Activated naive CD8-positive, alpha-beta T cell (primary cell): ENCODE results near the gene PDILT.
"Not testable (repeated sequence)": the region's sequence is repeated elsewhere in the genome, so short reads cannot be mapped to it uniquely, and the experiment has no call there.

Experiments
- H3K27ac Mint-ChIP-seq: one replicate; pipeline ENCODE4 v1.8.0; 2021; ENCODE audit warnings: mixed read lengths
- H3K27me3 Mint-ChIP-seq: one replicate; pipeline ENCODE4 v1.8.0; 2021; ENCODE audit warnings: mixed read lengths
- H3K36me3 Mint-ChIP-seq: one replicate; pipeline ENCODE4 v1.8.0; 2021; ENCODE audit warnings: mixed read lengths
- H3K4me1 Mint-ChIP-seq: one replicate; pipeline ENCODE4 v1.8.0; 2021; ENCODE audit warnings: low read depth, mixed read lengths
- H3K4me3 Mint-ChIP-seq: one replicate; pipeline ENCODE4 v1.8.0; 2021; ENCODE audit warnings: mild to moderate bottlenecking, mixed read lengths
- H3K9me3 Mint-ChIP-seq: one replicate; pipeline ENCODE4 v1.8.0; 2021; ENCODE audit warnings: low read depth, mixed read lengths

Gene PDILT, protein sequence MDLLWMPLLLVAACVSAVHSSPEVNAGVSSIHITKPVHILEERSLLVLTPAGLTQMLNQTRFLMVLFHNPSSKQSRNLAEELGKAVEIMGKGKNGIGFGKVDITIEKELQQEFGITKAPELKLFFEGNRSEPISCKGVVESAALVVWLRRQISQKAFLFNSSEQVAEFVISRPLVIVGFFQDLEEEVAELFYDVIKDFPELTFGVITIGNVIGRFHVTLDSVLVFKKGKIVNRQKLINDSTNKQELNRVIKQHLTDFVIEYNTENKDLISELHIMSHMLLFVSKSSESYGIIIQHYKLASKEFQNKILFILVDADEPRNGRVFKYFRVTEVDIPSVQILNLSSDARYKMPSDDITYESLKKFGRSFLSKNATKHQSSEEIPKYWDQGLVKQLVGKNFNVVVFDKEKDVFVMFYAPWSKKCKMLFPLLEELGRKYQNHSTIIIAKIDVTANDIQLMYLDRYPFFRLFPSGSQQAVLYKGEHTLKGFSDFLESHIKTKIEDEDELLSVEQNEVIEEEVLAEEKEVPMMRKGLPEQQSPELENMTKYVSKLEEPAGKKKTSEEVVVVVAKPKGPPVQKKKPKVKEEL

DNA sequence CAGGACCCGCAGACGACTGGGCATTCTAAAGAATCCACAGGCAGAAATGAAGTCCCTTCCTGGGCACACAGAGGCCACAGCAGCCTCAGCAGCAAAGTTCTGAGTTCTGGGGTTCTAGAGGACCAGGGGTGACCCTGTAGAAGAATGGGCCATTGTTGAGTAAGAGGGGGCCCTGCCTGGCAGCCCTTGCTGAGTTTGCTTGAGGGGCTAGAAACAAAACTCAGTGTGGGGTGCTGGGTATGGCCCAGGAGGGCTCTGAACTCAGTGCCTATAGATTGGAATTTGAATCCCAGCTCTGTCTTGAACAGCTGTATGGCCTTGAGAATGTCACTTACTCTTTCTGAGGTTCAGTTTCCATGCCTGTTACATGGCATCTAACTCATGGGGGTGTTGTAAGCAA, at the start of gene PDILT:
PDILT (minus strand) TSS at position 101 of the 400 bp plus-strand sequence. CDS start 5,437 bp downstream, outside the sequence.
- H3K4me1 Mint-ChIP-seq: no peaks in the 10 kb centered on the region
- no peaks in the 10 kb centered on the region for H3K36me3 Mint-ChIP-seq
- no peaks in the 10 kb centered on the region for H3K27me3 Mint-ChIP-seq
- no peak within 1 kb of the TSS for H3K4me3 Mint-ChIP-seq
- H3K27ac Mint-ChIP-seq: no peak within 1 kb of the TSS
- H3K9me3 Mint-ChIP-seq: no peaks in the 10 kb centered on the region

DNA sequence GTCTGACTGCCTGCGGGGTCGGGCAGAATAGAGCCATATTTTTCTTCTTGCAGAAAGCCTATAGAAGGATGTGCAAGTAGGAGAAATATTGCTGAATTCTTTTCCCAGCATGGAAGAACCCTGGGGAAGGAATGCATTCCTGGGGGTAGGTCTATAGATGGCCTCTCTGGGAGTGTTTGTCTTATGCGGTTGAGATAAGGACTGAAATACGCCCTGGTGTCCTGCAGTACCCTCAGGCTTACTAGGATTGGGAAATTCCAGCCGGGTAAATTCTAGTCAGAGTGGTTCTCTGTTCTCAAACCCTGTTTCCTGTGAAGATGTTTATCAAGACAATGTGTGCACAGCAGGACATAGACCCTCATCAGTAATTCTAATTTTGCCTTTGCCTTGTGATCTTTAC, 49.1 kb upstream of the PDILT start:
- H3K9me3 Mint-ChIP-seq, H3K4me3 Mint-ChIP-seq, H3K36me3 Mint-ChIP-seq, H3K4me1 Mint-ChIP-seq, H3K27me3 Mint-ChIP-seq, H3K27ac Mint-ChIP-seq: not testable (repeated sequence)

GRCh38 chr16:20451364-20451763, 46.8 kb upstream of the PDILT start, which contains the start of gene ACSM2A:
Gene ACSM2A (plus strand): TSS chr16:20451521. CDS start chr16:20460115, 8,594 bp downstream.
- not testable (repeated sequence) for H3K27me3 Mint-ChIP-seq, H3K4me1 Mint-ChIP-seq, H3K9me3 Mint-ChIP-seq, H3K4me3 Mint-ChIP-seq, H3K36me3 Mint-ChIP-seq, H3K27ac Mint-ChIP-seq

DNA sequence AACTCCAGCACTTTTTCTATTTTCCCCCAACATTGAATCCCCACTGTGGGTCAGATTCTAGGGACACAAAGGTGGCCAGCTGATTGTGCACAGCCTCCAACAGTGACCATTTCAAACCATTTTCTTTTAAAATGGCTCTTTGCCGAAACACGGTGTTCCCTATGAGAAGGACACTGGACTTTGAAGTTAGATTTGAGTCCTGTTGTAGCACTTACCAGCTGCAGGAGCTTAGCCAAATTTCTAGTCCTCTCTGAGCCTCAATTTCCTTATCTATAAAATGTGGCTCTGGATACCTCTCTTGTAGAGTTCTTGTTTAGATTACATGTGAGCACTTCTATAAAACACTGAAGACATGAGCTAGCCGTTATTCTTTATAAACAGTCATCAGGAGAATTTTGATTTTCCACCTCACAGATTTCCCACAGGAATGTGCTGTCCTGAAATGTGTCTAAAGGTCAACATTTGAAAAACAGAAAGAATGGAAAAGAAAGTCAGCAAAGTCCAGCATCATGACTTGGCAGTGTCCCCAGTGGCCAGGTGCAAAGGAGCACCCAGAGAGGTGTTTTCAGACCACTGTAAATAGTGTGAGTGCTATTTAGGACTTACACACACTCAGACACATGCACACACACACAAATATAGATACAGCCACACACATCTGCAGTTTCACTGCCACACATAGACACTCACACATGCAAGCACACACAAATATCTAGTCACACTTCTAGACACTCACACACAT, 42.3 kb upstream of the PDILT start:
- H3K27me3 Mint-ChIP-seq, H3K4me3 Mint-ChIP-seq, H3K36me3 Mint-ChIP-seq, H3K9me3 Mint-ChIP-seq, H3K27ac Mint-ChIP-seq, H3K4me1 Mint-ChIP-seq: not testable (repeated sequence)

GRCh38 chr16:20441859-20442258, 37.3 kb upstream of the PDILT start:
- H3K4me3 Mint-ChIP-seq, H3K27ac Mint-ChIP-seq, H3K27me3 Mint-ChIP-seq: not testable (repeated sequence)

DNA sequence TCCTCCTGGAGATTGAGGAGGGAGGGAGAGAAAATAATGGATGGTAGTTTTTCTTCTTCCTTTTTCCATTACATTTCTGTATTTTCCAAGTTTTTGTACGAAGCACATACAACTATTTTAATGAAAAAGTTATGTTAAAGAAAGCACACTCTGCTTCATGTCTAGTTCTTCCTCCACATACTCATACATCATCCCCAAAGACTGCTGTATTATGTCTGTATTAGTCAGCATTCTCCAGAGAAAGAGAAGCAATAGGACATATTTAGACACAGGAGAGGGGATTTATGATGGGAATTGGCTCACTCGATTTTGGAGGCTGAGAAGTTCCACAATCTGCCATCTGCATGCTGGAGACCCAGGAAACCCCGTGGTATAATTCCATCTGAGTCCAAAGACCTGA, 36.7 kb upstream of the PDILT start:
- no peak overlapping the region for H3K4me3 Mint-ChIP-seq
- no peak overlapping the region for H3K27ac Mint-ChIP-seq
- H3K27me3 Mint-ChIP-seq: no peaks in the 10 kb centered on the region
- no peaks in the 10 kb centered on the region for H3K36me3 Mint-ChIP-seq
- H3K9me3 Mint-ChIP-seq: no peaks in the 10 kb centered on the region
- no peaks in the 10 kb centered on the region for H3K4me1 Mint-ChIP-seq

More at GRCh38 chr16:20441859-20442258, 37.3 kb upstream of the PDILT start:
- not testable (repeated sequence) for H3K36me3 Mint-ChIP-seq, H3K4me1 Mint-ChIP-seq, H3K9me3 Mint-ChIP-seq

- H3K4me1 Mint-ChIP-seq, H3K27ac Mint-ChIP-seq, H3K4me3 Mint-ChIP-seq, H3K9me3 Mint-ChIP-seq, H3K27me3 Mint-ChIP-seq, H3K36me3 Mint-ChIP-seq: not testable (repeated sequence)
These were observed 36.2 kb upstream of the PDILT start for GRCh38 chr16:20440731-20441130.

DNA sequence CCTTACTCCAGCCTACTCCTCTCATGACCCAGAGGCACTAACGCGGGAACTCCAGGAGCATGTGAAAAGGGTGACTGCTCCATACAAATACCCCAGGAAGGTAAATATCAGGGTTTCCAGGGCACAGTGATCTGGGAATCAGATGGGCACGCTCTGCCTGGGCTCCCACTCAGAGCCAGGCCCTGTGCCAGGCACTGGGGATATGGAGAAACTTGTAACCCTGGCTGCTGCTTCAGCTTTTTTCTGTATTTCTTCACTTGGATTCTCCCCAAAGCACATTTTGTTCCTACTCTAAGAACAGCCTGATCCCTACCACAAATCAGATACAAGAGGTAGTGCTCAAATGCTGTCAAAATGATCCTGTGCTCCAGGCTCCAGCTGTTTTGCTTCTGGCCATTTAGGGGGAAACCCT, 35.3 kb upstream of the PDILT start:
- not testable (repeated sequence) for H3K27ac Mint-ChIP-seq, H3K9me3 Mint-ChIP-seq, H3K36me3 Mint-ChIP-seq, H3K4me1 Mint-ChIP-seq, H3K27me3 Mint-ChIP-seq, H3K4me3 Mint-ChIP-seq

GRCh38 chr16:20438950-20439349, 34.4 kb upstream of the PDILT start:
- not testable (repeated sequence) for H3K27me3 Mint-ChIP-seq, H3K4me1 Mint-ChIP-seq, H3K27ac Mint-ChIP-seq, H3K9me3 Mint-ChIP-seq, H3K4me3 Mint-ChIP-seq, H3K36me3 Mint-ChIP-seq

GRCh38 chr16:20430948-20431347, 26.4 kb upstream of the PDILT start:
- Mint-ChIP-seq H3K4me3 (no peak overlapping the region), H3K4me1 (no peaks in the 10 kb centered on the region), H3K36me3 (no peaks in the 10 kb centered on the region), H3K27me3 (peaks cover 2% of the 10 kb centered on the region), H3K27ac (no peak overlapping the region), H3K9me3 (no peaks in the 10 kb centered on the region)

- H3K4me1 Mint-ChIP-seq, H3K9me3 Mint-ChIP-seq, H3K36me3 Mint-ChIP-seq, H3K27ac Mint-ChIP-seq, H3K27me3 Mint-ChIP-seq, H3K4me3 Mint-ChIP-seq: not testable (repeated sequence)
These were observed 25.9 kb upstream of the PDILT start for GRCh38 chr16:20430480-20430879.

- not testable (repeated sequence) for H3K36me3 Mint-ChIP-seq, H3K27ac Mint-ChIP-seq, H3K27me3 Mint-ChIP-seq, H3K9me3 Mint-ChIP-seq, H3K4me3 Mint-ChIP-seq, H3K4me1 Mint-ChIP-seq
These were observed 25.0 kb upstream of the PDILT start for GRCh38 chr16:20429499-20429898.

GRCh38 chr16:20427401-20427797, 22.9 kb upstream of the PDILT start:
- not testable (repeated sequence) for H3K36me3 Mint-ChIP-seq, H3K4me3 Mint-ChIP-seq, H3K27ac Mint-ChIP-seq, H3K27me3 Mint-ChIP-seq, H3K4me1 Mint-ChIP-seq, H3K9me3 Mint-ChIP-seq

GRCh38 chr16:20424129-20424866, 19.8 kb upstream of the PDILT start:
- H3K9me3 Mint-ChIP-seq: no peaks in the 10 kb centered on the region
- peaks cover 2% of the 10 kb centered on the region for H3K27me3 Mint-ChIP-seq
- no peaks in the 10 kb centered on the region for H3K4me1 Mint-ChIP-seq
- H3K36me3 Mint-ChIP-seq: no peaks in the 10 kb centered on the region
- H3K27ac Mint-ChIP-seq: no peak overlapping the region
- no peak overlapping the region for H3K4me3 Mint-ChIP-seq

DNA sequence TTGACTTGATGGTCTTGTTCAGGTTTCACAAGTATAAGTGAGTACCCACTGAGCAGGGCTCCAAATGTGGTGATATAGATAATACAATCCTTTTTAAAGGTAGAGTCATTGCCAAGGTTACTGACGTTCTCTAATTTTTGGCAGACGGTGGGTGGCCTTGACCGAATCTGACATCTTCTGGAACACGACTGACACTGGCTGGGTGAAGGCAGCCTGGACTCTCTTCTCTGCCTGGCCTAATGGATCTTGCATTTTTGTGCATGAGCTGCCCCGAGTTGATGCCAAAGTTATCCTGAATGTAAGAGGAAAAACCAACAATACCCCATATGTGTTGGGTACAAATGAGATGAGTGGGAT, 19.2 kb upstream of the PDILT start:
- not testable (repeated sequence) for H3K27me3 Mint-ChIP-seq, H3K27ac Mint-ChIP-seq, H3K36me3 Mint-ChIP-seq, H3K9me3 Mint-ChIP-seq, H3K4me1 Mint-ChIP-seq, H3K4me3 Mint-ChIP-seq
